WTC11 (cell line): ENCODE measurements around the gene TTLL3. TPM values are rescaled to one million over a fixed set of nuclear protein-coding genes. Genes with fewer than 3 reads are reported as not detected.

ENCODE experiments used
- ATAC-seq: fragments of 200-7000 bp; cut with Tn5 transposase; 2 replicates; pipeline ENCODE4 v1.10.0; 2021; ENCODE audit warnings: mild to moderate bottlenecking, moderate library complexity
- CTCF ChIA-PET: fragments of 300-600 bp; sonication (Branson Sonifier 250); formaldehyde crosslinking; loops from one replicate; lab custom pipeline; 2021; ENCODE audit warnings: antibody characterized with exemption; lab: Charles Lee
- POLR2A ChIA-PET: fragments of 350-600 bp; sonication (Branson Sonifier 250); formaldehyde crosslinking; loops from one replicate; lab custom pipeline; 2021; ENCODE audit warnings: antibody characterized with exemption; lab: Charles Lee
- DNase-seq: peaks from one replicate; pipeline ENCODE4 v3.0.0; 2021; ENCODE audit warnings: low spot score
- H3K27ac Mint-ChIP-seq: 2 replicates; pipeline ENCODE4 v1.8.0; 2021; ENCODE audit warnings: mixed read lengths
- H3K27me3 Mint-ChIP-seq: 2 replicates; pipeline ENCODE4 v1.8.0; 2021; ENCODE audit warnings: low read depth, mild to moderate bottlenecking, moderate library complexity, mixed read lengths
- H3K36me3 Mint-ChIP-seq: 2 replicates; pipeline ENCODE4 v1.8.0; 2021; ENCODE audit warnings: mixed read lengths
- H3K4me1 Mint-ChIP-seq: 2 replicates; pipeline ENCODE4 v1.8.0; 2022; ENCODE audit warnings: mixed read lengths
- H3K4me3 Mint-ChIP-seq: 2 replicates; pipeline ENCODE4 v1.8.0; 2021; ENCODE audit warnings: mild to moderate bottlenecking, moderate library complexity, mixed read lengths
- H3K9me3 Mint-ChIP-seq: 2 replicates; pipeline ENCODE4 v1.8.0; 2021; ENCODE audit warnings: mixed read lengths
- GTF2I ChIP-seq: fragments of 250-450 bp; sonication (Bioruptor Pico); conservative IDR thresholded peaks from 2 replicates; pipeline ENCODE4 v1.4.0; 2021; ENCODE audit warnings: mild to moderate bottlenecking
- JAZF1 ChIP-seq: fragments of 250-450 bp; sonication (Bioruptor Pico); IDR thresholded peaks from 2 replicates; pipeline ENCODE4 v1.9.0; 2021; ENCODE audit warnings: moderate library complexity, mild to moderate bottlenecking, inconsistent platforms
- KAT7 ChIP-seq: sonication (generic); formaldehyde crosslinking; IDR thresholded peaks from 2 replicates; pipeline ENCODE4 v1.8.1; 2023; ENCODE audit warnings: missing genetic modification reagents, mild to moderate bottlenecking, borderline replicate concordance
- OVOL2 ChIP-seq: fragments of 250-450 bp; sonication (Bioruptor Pico); IDR thresholded peaks from 2 replicates; pipeline ENCODE4 v1.9.0; 2021; ENCODE audit warnings: mild to moderate bottlenecking, borderline replicate concordance
- RORB ChIP-seq: fragments of 250-450 bp; sonication (Bioruptor Pico); IDR thresholded peaks from 2 replicates; pipeline ENCODE4 v1.9.0; 2021; ENCODE audit warnings: mild to moderate bottlenecking
- SP1 ChIP-seq: sonication (generic); formaldehyde crosslinking; conservative IDR thresholded peaks from 2 replicates; pipeline ENCODE4 v1.8.1; 2022; ENCODE audit warnings: missing genetic modification reagents
- TP53 ChIP-seq: sonication (generic); formaldehyde crosslinking; IDR thresholded peaks from 2 replicates; pipeline ENCODE4 v1.8.1; 2023; ENCODE audit warnings: mild to moderate bottlenecking, missing genetic modification reagents
- ZBTB21 ChIP-seq: sonication (generic); formaldehyde crosslinking; IDR thresholded peaks from 2 replicates; pipeline ENCODE4 v1.8.1; 2023; ENCODE audit warnings: mild to moderate bottlenecking, missing genetic modification reagents, borderline replicate concordance
- ZNF121 ChIP-seq: sonication (generic); formaldehyde crosslinking; IDR thresholded peaks from 2 replicates; pipeline ENCODE4 v1.8.0; 2023; ENCODE audit warnings: missing genetic modification reagents
- total RNA-seq: library from RNA; stranded (reverse); gene quantifications from 3 replicates; pipeline ENCODE4 v1.2.3, GENCODE V29; 2021
- TF ChIP-seq, protein P1 (sequence below): fragments of 250-450 bp; sonication (Bioruptor Pico); IDR thresholded peaks from 2 replicates; pipeline ENCODE4 v1.9.0; 2021; ENCODE audit warnings: moderate library complexity, mild to moderate bottlenecking, inconsistent platforms, borderline replicate concordance
- TF ChIP-seq, protein P2 (sequence below): sonication (generic); formaldehyde crosslinking; conservative IDR thresholded peaks from 2 replicates; pipeline ENCODE4 v1.8.1; 2022; ENCODE audit warnings: mild to moderate bottlenecking, missing genetic modification reagents
- TF ChIP-seq, protein P3 (sequence below): sonication (generic); formaldehyde crosslinking; IDR thresholded peaks from 2 replicates; pipeline ENCODE4 v1.8.1; 2022; ENCODE audit warnings: low read depth, missing genetic modification reagents, borderline replicate concordance
- TF ChIP-seq, protein P4 (sequence below): sonication (generic); formaldehyde crosslinking; IDR thresholded peaks from 2 replicates; pipeline ENCODE4 v1.8.0; 2022; ENCODE audit warnings: mild to moderate bottlenecking, missing genetic modification reagents
- TF ChIP-seq, protein P5 (sequence below): sonication (generic); formaldehyde crosslinking; IDR thresholded peaks from 2 replicates; pipeline ENCODE4 v1.8.0; 2023; ENCODE audit warnings: mild to moderate bottlenecking, missing genetic modification reagents
- TF ChIP-seq, protein P6 (sequence below): sonication (generic); formaldehyde crosslinking; IDR thresholded peaks from 2 replicates; pipeline ENCODE4 v1.8.0; 2022; ENCODE audit warnings: mild to moderate bottlenecking, missing genetic modification reagents
- TF ChIP-seq, protein P7 (sequence below): fragments of 250-450 bp; sonication (Bioruptor Pico); IDR thresholded peaks from 2 replicates; pipeline ENCODE4 v1.8.0; 2021; ENCODE audit warnings: mild to moderate bottlenecking
- TF ChIP-seq, protein P8 (sequence below): sonication (generic); formaldehyde crosslinking; IDR thresholded peaks from 2 replicates; pipeline ENCODE4 v1.8.1; 2022; ENCODE audit warnings: mild to moderate bottlenecking, missing genetic modification reagents, moderate library complexity, borderline replicate concordance
- TF ChIP-seq, protein P9 (sequence below): sonication (generic); formaldehyde crosslinking; conservative IDR thresholded peaks from 2 replicates; pipeline ENCODE4 v1.8.1; 2023; ENCODE audit warnings: mild to moderate bottlenecking, low read depth, missing genetic modification reagents, moderate library complexity

The TTLL3 gene
- total RNA-seq, 1 experiment from 2014 or later, result 14.7 TPM

DNA sequence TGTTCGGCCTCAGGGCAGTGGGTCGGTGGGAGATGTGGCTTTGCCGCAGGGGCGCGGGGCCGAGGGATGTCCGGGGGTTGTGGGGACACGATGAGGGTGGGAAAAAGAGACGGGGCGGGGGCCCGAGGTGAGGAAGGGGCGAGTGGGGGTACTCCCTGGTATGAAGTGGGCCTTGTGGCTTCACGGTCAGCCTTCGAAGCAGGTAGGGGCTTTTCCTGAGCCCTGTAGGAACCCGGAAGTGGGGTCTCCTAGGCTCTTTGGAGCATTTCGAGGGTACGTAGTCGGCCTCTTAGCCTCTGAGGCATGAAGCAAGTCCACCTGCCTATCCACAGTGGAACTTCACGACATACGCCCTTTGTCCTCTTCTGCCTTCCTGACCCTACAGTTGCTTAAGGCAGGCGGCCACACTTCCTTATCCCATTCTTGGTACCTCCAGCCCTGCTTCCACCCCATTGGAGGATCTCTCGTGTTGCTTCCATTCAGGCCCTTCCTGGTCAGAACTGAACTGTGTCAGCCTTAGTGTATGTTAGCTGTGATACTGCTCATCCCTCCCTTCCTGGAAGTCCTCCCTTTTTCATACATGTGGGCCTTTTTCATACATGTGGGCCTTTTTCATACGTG, 16.8 kb upstream of the TTLL3 start (continued):
- TF ChIP-seq, protein P1, sequence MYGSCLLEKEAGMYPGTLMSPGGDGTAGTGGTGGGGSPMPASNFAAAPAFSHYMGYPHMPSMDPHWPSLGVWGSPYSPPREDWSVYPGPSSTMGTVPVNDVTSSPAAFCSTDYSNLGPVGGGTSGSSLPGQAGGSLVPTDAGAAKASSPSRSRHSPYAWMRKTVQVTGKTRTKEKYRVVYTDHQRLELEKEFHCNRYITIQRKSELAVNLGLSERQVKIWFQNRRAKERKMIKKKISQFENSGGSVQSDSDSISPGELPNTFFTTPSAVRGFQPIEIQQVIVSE, result no peak
- TF ChIP-seq, protein P2, sequence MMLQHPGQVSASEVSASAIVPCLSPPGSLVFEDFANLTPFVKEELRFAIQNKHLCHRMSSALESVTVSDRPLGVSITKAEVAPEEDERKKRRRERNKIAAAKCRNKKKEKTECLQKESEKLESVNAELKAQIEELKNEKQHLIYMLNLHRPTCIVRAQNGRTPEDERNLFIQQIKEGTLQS (CRISPR knock-in tag), result no peak
- no peak for TF ChIP-seq KAT7 (CRISPR knock-in tag)
- TF ChIP-seq SP1 (CRISPR knock-in tag), result no peak
- TF ChIP-seq JAZF1 (CRISPR knock-in tag), result no peak
- TF ChIP-seq RORB (CRISPR knock-in tag), result no peak

DNA sequence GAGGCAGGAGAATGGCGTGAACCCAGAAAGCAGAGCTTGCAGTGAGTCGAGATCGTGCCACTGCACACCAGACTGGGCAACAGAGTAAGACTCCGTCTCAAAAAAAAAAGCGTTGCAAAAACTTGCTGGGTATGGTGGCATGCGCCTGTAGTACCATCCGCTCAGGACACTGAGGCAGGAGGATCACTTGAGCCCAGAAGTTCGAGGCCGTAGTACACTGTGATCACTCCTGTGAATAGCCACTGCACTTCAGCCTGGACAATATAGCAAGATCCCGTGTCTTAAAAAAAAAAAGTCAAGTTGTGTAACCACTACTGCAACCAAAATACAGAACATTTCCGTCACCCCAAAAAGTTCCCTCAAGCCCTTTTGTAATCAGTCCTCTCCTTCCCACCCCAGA, 15.7 kb upstream of the TTLL3 start:
- H3K27ac Mint-ChIP-seq, result peak overlapping the region; percentile 3; the same call in 1 of the 2 replicates
- H3K4me3 Mint-ChIP-seq, result peak overlapping the region; percentile 94
- CTCF ChIA-PET, result no interaction called here
- H3K4me1 Mint-ChIP-seq, result peaks cover 18% of the 10 kb centered on the region
- no peak for ATAC-seq
- POLR2A ChIA-PET, result no interaction called here
- H3K36me3 Mint-ChIP-seq, result peaks cover 42% of the 10 kb centered on the region
- TF ChIP-seq, protein P3, sequence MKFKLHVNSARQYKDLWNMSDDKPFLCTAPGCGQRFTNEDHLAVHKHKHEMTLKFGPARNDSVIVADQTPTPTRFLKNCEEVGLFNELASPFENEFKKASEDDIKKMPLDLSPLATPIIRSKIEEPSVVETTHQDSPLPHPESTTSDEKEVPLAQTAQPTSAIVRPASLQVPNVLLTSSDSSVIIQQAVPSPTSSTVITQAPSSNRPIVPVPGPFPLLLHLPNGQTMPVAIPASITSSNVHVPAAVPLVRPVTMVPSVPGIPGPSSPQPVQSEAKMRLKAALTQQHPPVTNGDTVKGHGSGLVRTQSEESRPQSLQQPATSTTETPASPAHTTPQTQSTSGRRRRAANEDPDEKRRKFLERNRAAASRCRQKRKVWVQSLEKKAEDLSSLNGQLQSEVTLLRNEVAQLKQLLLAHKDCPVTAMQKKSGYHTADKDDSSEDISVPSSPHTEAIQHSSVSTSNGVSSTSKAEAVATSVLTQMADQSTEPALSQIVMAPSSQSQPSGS (CRISPR knock-in tag), result no peak
- TF ChIP-seq ZNF121 (CRISPR knock-in tag), result peak; percentile 94
- TF ChIP-seq, protein P4, sequence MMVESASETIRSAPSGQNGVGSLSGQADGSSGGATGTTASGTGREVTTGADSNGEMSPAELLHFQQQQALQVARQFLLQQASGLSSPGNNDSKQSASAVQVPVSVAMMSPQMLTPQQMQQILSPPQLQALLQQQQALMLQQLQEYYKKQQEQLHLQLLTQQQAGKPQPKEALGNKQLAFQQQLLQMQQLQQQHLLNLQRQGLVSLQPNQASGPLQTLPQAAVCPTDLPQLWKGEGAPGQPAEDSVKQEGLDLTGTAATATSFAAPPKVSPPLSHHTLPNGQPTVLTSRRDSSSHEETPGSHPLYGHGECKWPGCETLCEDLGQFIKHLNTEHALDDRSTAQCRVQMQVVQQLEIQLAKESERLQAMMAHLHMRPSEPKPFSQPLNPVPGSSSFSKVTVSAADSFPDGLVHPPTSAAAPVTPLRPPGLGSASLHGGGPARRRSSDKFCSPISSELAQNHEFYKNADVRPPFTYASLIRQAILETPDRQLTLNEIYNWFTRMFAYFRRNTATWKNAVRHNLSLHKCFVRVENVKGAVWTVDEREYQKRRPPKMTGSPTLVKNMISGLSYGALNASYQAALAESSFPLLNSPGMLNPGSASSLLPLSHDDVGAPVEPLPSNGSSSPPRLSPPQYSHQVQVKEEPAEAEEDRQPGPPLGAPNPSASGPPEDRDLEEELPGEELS, result no peak
- no peaks in the 10 kb centered on the region; the same call in 1 of the 2 replicates for H3K27me3 Mint-ChIP-seq
- no peak for DNase-seq
- no peaks in the 10 kb centered on the region for H3K9me3 Mint-ChIP-seq

DNA sequence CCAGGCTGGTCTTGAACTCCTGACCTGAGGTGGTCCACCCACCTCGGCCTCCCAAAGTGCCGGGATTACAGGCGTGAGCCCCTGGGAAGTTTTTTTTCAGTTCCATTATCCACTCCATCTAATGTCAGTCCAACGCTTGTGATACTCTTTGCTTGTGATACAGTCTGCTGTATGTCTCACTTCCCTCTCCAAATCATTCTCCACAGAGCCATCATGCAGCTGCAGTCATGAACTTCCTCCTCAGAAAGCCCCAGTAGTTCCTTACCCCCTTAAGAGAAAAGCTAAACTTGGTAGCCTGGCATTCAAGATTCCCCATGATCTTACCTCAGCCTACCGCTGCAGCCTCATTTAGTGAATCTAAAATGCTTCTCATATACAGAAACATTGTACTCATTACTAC, 14.9 kb upstream of the TTLL3 start:
- DNase-seq (no peak), ATAC-seq (no peak)
- Mint-ChIP-seq H3K9me3 (no peaks in the 10 kb centered on the region), H3K36me3 (peaks cover 42% of the 10 kb centered on the region), H3K4me1 (peaks cover 18% of the 10 kb centered on the region), H3K27me3 (no peaks in the 10 kb centered on the region; the same call in 1 of the 2 replicates), H3K4me3 (peak overlapping the region; percentile 51), H3K27ac (peak overlapping the region; percentile 82)
- ChIA-PET POLR2A (no interaction called here), CTCF (no interaction called here)
- TF ChIP-seq ZBTB21 (CRISPR knock-in tag), result no peak
- TF ChIP-seq, protein P5, sequence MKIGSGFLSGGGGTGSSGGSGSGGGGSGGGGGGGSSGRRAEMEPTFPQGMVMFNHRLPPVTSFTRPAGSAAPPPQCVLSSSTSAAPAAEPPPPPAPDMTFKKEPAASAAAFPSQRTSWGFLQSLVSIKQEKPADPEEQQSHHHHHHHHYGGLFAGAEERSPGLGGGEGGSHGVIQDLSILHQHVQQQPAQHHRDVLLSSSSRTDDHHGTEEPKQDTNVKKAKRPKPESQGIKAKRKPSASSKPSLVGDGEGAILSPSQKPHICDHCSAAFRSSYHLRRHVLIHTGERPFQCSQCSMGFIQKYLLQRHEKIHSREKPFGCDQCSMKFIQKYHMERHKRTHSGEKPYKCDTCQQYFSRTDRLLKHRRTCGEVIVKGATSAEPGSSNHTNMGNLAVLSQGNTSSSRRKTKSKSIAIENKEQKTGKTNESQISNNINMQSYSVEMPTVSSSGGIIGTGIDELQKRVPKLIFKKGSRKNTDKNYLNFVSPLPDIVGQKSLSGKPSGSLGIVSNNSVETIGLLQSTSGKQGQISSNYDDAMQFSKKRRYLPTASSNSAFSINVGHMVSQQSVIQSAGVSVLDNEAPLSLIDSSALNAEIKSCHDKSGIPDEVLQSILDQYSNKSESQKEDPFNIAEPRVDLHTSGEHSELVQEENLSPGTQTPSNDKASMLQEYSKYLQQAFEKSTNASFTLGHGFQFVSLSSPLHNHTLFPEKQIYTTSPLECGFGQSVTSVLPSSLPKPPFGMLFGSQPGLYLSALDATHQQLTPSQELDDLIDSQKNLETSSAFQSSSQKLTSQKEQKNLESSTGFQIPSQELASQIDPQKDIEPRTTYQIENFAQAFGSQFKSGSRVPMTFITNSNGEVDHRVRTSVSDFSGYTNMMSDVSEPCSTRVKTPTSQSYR (CRISPR knock-in tag), result no peak
- TF ChIP-seq GTF2I (CRISPR knock-in tag), result no peak
- TF ChIP-seq, protein P6, sequence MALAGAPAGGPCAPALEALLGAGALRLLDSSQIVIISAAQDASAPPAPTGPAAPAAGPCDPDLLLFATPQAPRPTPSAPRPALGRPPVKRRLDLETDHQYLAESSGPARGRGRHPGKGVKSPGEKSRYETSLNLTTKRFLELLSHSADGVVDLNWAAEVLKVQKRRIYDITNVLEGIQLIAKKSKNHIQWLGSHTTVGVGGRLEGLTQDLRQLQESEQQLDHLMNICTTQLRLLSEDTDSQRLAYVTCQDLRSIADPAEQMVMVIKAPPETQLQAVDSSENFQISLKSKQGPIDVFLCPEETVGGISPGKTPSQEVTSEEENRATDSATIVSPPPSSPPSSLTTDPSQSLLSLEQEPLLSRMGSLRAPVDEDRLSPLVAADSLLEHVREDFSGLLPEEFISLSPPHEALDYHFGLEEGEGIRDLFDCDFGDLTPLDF (CRISPR knock-in tag), result no peak
- no peak for TF ChIP-seq OVOL2 (CRISPR knock-in tag)
- TF ChIP-seq, protein P7, sequence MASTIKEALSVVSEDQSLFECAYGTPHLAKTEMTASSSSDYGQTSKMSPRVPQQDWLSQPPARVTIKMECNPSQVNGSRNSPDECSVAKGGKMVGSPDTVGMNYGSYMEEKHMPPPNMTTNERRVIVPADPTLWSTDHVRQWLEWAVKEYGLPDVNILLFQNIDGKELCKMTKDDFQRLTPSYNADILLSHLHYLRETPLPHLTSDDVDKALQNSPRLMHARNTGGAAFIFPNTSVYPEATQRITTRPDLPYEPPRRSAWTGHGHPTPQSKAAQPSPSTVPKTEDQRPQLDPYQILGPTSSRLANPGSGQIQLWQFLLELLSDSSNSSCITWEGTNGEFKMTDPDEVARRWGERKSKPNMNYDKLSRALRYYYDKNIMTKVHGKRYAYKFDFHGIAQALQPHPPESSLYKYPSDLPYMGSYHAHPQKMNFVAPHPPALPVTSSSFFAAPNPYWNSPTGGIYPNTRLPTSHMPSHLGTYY, result no peak
- TF ChIP-seq, protein P8, sequence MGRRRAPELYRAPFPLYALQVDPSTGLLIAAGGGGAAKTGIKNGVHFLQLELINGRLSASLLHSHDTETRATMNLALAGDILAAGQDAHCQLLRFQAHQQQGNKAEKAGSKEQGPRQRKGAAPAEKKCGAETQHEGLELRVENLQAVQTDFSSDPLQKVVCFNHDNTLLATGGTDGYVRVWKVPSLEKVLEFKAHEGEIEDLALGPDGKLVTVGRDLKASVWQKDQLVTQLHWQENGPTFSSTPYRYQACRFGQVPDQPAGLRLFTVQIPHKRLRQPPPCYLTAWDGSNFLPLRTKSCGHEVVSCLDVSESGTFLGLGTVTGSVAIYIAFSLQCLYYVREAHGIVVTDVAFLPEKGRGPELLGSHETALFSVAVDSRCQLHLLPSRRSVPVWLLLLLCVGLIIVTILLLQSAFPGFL, result no peak
- TF ChIP-seq, protein P9, sequence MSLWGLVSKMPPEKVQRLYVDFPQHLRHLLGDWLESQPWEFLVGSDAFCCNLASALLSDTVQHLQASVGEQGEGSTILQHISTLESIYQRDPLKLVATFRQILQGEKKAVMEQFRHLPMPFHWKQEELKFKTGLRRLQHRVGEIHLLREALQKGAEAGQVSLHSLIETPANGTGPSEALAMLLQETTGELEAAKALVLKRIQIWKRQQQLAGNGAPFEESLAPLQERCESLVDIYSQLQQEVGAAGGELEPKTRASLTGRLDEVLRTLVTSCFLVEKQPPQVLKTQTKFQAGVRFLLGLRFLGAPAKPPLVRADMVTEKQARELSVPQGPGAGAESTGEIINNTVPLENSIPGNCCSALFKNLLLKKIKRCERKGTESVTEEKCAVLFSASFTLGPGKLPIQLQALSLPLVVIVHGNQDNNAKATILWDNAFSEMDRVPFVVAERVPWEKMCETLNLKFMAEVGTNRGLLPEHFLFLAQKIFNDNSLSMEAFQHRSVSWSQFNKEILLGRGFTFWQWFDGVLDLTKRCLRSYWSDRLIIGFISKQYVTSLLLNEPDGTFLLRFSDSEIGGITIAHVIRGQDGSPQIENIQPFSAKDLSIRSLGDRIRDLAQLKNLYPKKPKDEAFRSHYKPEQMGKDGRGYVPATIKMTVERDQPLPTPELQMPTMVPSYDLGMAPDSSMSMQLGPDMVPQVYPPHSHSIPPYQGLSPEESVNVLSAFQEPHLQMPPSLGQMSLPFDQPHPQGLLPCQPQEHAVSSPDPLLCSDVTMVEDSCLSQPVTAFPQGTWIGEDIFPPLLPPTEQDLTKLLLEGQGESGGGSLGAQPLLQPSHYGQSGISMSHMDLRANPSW (CRISPR knock-in tag), result no peak
- TF ChIP-seq TP53 (CRISPR knock-in tag), result no peak
